ENCODE measurements around the gene NAPA.

Gene NAPA

GRCh38 chr19:47521473-47522180, 6.8 kb upstream of the NAPA start:
- no peak for DNase-seq

GRCh38 chr19:47520839-47521238, 6.0 kb upstream of the NAPA start:
- no peak for DNase-seq

GRCh38 chr19:47520343-47520806, 5.5 kb upstream of the NAPA start:
- no peak for DNase-seq

DNA sequence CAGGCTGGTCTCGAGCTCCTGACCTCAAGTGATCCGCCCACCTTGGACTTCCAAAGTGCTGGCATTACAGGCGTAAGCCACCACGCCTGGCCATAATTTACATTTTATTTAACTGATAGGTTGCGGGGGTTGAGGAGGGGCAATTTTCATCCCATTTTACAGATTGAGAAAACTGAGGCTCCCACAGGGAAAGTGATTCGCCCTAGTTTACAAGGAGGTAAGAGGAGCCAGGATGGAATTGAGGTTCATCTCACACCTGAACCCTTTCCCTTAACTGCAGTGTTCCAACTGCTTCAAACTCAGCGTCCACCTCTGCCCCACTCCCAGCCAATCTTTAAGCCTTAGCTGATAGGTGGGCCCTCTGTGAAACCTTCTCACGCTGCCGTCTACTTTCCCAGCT, 4.0 kb upstream of the NAPA start:
- DNase-seq: no peak

DNA sequence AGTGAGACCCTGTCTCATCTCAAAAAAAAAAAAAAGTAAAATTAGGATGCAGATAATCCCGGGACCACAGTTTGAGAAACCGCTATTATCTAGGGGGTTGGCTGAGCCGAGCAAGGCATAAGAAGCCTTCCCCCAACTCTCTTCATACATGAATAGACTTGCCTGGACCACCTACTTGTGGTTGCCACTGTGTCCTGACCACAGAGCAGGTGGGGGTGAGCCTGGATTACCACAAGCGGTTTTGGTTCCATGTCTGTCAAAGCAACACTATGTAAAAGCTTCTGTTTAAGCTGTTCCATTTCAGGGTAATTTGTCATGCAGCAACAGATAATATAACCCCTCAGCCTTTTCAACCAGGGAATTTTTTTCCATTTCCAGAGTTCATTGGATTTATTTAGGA, 3.3 kb upstream of the NAPA start:
- DNase-seq: no peak

GRCh38 chr19:47514151-47514868, 553 bp downstream of the NAPA start:
- DNase-seq: no peak

DNA sequence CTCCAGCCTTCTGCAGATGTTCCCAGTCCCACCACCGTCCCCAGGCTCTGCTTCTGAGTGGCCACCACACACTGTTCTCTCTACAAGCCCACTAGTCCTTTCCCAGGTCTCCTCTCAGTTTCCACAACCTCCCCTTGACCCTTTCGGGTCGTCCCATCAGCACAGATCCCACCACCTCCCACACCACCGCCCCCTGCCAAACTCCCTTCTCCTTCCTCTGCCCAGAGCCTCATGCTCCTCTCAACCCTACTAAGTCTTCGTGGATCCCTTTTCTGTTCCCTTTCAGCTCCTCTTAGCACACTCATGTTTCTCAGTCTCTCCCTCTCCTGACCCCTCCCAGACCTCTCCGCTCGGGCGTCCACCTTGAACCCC, 1.9 kb downstream of the NAPA start:
- DNase-seq: no peak

GRCh38 chr19:47512183-47512947, 2.5 kb downstream of the NAPA start:
- no peak for DNase-seq

DNA sequence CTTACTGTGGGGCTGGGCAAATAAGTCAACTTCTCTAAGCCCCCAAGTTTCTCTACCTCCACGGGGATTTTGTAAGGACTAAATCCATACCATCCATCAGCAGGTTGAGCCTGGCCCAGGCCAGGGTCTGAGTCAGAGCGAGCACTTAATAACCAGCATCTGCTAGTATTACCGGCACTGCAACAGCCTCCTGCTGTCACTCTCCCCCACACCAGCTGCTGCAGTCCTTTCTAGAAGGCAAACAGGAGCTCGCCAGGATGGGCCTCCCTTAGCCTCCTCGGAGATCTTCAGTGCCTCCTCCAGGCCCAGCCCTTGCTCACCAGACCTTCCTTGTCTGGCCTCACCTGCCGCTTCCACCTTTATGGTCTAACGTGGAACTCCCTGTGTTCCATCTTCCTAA, 3.2 kb downstream of the NAPA start:
- DNase-seq: no peak

GRCh38 chr19:47511128-47511517, 3.7 kb downstream of the NAPA start:
- no peak for DNase-seq

DNA sequence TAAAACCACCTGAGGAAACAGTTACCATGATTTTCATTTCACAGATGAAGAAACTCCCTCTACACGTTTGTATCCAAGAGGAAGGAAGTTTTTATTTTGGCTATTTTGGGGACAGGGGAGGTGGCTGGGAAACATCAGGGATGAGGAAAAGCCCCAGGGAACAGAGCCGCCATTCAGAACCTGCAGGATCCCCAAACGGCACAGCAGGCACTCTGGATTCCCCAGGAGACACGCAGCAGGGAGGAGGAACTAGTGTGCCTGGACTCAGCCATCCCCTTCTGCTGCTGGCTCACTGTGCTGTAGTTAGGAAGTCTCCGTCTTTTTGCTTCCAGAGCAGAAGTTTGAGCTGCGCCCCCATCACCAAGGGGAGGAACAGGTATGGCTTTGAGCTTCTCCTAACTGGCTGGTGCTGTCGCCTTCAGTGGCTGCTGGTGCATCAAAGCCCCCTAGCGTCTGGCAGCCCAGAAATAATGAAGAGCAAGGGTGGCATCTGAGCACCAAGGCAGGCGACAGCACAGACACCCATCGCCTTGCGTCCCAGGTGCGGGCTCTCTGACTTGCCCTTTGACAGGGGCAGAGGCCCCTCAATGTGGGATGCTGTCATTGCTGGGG, 4.2 kb downstream of the NAPA start:
- DNase-seq: no peak

GRCh38 chr19:47509973-47510372, 4.9 kb downstream of the NAPA start:
- no peak for DNase-seq

- DNase-seq: no peak
Observed at GRCh38 chr19:47509170-47509847, 5.6 kb downstream of the NAPA start.

DNA sequence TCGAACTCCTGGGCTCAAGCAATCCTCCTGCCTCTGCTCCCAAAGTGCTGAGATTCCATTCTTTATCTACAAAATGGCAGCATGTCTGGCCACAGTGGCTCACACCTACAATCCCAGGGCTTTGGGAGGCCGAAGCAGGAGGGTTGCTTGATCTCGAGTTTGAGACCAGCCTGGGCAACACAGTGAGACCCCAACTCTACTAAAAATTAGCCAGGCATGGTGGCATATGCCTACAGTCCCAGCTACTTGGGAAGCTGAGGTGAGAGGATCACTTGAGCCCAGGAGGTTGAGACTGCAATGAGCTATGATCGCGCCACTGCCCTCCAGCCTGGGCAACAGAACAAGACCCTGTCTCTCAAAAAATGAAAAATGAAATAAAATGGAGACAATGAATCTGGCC, 6.1 kb downstream of the NAPA start:
- DNase-seq: no peak

DNA sequence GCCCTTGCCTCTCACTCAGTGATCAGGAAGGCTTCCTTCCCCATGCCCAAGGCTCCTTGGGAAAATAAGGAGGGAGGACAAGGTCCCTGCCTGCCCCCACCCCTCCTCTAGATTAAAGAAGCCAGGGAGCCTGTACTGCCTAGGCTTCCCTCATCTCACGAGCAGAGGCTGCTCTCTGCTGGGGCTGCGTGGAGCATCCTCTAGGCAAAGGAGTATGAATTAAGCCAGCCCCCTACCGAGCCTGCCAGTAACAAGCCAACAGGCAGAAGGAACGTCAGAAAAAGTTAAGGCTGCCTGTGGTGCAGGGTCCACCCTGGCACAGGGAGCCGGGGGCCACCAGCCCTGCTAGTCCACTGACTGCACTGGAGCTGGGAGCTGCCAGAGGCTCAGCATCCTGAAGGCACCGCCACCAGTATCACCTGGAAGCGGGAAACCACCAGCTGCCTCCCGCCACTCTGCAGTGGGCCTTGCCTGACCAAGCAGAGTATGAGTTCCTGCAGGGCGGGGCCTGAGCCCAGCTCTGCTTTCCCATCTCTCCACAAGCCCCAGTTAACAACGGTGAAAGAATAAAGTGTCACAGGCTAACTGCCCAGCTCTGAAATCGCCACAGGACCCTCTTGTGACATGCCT, 6.8 kb downstream of the NAPA start:
- no peak for DNase-seq

- DNase-seq: no peak
Observed at GRCh38 chr19:47507012-47507411, 7.9 kb downstream of the NAPA start.

- DNase-seq: no peak
Observed at GRCh38 chr19:47506459-47506858, 8.4 kb downstream of the NAPA start.

DNA sequence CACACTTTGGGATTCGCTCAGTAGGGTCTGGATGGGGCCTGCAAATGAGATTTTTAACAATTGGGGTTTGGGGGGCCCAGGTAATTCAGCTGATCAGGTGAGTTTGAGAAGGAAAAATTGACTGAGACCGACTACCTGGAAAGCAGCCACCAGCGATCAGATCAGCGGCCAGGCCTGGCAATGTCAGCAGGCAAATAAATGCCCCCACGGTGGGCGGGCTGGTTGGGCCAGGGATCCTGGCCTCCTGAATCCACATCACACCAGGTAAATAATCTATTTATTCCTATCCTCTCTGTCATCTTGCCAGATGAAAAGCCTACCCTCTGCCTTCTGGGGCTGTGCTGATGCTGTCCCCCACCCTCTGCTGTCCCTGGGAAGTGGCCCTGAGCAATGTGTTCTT, 9.4 kb downstream of the NAPA start:
- DNase-seq: no peak

- no peak for DNase-seq
Observed at GRCh38 chr19:47503826-47504150, 11.1 kb downstream of the NAPA start.

DNA sequence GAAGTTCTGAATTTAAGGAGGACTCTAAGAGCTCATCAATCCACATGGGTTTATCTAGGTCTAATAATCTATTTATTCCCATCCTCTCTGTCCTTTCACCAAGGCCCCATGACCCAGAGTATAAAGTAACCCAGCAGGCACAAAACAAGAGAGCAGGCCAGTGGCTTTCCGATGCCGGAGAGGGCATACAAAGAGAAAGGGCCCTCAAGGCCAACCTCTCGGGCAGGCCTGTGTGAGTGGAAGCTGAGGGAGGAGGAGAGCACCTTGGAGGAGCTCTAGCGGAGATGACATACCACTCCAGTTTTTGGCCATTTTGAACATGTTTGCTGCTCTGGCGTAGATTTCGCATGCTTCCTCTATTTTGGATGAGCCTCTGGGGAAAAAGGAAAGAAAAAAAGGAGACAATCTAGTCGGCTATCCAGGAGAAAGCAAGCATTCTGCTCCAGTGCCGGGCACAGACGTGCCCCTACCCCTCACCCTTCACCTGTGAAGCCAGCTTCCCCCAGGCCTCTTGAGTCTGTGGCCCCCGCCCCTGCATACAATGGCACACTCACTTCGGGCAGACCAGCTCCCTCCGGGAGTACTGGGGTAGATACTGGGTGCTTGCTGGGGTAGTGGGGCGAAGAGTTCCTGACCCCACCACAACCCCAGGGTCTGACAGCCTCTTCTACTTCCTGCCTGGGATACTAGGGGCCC, 11.6 kb downstream of the NAPA start:
- DNase-seq: no peak

DNA sequence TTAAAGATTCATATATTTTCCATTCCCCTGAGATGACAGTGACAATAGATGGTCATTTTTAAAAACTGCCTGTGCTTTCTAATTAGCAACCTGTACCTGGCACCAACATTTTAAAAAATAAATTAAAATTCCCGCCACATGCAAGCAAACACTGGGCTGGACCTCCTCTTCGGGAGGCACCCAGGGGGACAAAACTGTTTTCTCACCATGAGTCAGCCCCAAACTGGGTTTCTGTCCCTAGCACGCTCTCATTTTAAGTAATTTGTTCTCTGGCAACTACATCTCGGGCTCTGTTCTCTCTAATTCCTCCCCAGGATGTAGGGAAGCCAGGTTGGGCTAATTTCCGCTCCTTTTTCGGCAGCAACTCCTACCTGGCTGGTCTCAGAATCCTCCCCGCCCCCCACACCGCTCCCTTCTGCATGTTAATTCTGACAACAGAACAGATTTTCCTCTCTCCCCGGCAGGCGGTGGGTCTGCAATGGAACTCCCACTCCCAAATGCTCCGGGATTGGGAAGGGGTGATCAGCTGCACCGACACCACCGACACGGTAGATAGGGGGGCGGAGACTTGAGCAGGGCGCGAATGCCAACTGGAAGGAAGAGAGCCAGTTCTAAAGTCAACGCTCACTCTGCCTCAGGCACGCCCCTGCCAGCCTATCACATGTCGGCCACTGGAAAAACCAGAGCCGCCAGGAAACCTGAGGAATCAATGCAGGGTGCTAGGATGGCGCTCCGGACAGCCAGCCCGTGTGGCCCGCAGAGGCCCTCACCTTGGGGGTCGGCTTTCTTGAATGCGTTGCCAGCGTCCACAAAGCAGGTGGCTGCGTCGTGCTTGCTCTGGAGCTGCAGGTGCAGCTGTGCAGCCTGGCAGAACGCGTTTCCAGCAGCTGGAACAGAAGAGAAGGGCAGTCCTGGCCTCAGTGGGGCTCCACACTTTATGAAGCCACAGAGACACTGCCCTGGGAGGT, 14.7 kb downstream of the NAPA start:
- no peak for DNase-seq
